ENCODE results near the gene PRKG1. TPM values are rescaled to one million over a fixed set of nuclear protein-coding genes. Genes with fewer than 3 reads are reported as not detected.

PRKG1 gene
- polyA plus RNA-seq, 4 donors, result 0.45 to 7.4 (median 1.3) TPM

DNA sequence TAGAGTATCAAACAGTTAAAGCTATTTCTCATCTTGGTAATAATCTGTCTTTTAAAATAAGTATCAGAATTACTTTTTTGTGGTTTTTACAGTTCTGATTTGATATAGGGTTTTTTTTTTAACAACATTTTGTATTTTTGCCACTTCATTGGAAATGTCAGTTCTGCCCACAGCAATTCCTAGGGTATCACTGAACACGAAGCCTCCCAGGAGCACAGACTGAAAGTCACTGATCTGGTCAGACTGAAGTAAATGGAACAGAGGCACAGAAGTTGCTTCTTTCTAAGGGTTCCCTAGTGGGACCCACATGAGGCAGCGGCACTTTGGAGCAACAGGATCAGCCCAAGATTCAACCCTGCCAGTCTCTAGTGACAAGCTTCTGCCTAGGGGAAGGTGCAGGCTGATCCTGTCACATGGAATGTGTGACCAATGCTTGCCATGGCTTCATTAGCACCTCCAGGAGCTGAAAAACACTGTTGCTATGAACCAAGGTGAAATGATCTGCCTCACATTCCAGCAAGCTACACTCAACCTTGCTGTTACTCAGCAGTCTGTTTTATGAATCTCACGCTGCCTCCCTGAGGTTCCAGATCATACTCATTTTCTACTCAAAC, 898.6 kb downstream of the PRKG1 start:
- H3K4me3 ChIP-seq (ENCODE audit: low read depth in 1 of 3, low read length in 3 of 3), result no peak overlapping the region
- no peaks in the 10 kb centered on the region for H3K4me1 ChIP-seq (ENCODE audit: control insufficient read depth in 3 of 3, insufficient read depth in 2 of 3, low read depth in 1 of 3, low read length in 2 of 3)
- DNase-seq (no peak), FAIRE-seq (no peak)
- H3K36me3 ChIP-seq (ENCODE audit: control insufficient read depth in 3 of 3, insufficient read depth in 2 of 3, low read depth in 1 of 3, low read length in 3 of 3), result no peaks in the 10 kb centered on the region
- H3K9me3 ChIP-seq (ENCODE audit: control insufficient read depth in 2 of 2, insufficient read depth in 1 of 2, low read depth in 1 of 2, low read length in 1 of 2), result no peaks in the 10 kb centered on the region
- no peaks in the 10 kb centered on the region for H3K27me3 ChIP-seq (ENCODE audit: control insufficient read depth in 3 of 3, insufficient read depth in 3 of 3, low read length in 3 of 3)
- H3K27ac ChIP-seq (ENCODE audit: low read depth in 1 of 3, low read length in 2 of 3), result no peak overlapping the region
- 84 to 89% (median 89%) methylated on average over 3 of the region's 3 CpGs for WGBS, 3 donors

DNA sequence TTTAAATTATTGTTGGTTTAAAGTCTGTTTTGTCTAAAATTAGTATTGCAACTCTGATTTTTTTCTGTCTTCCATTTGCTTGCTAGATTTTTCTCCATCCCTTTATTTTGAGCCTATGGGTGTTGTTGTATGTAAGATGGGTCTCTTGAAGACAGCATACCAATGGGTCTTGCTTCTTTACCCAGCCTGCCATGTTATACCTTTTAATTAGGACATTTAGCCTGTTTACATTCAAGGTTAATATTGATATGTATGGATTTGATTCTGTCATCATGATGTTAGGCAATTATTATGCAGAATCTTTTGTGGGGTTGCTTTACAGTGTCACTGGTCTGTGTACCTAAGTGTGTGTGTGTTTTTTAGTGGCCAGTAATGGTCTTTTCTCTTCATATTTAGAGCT, 906.5 kb downstream of the PRKG1 start:
- H3K27ac ChIP-seq (ENCODE audit: low read depth in 1 of 3, low read length in 2 of 3), result no peak overlapping the region
- H3K4me1 ChIP-seq (ENCODE audit: control insufficient read depth in 3 of 3, insufficient read depth in 2 of 3, low read depth in 1 of 3, low read length in 2 of 3), result no peaks in the 10 kb centered on the region
- FAIRE-seq (no peak), DNase-seq (no peak)
- H3K27me3 ChIP-seq (ENCODE audit: control insufficient read depth in 3 of 3, insufficient read depth in 3 of 3, low read length in 3 of 3), result no peaks in the 10 kb centered on the region
- no peaks in the 10 kb centered on the region for H3K36me3 ChIP-seq (ENCODE audit: control insufficient read depth in 3 of 3, insufficient read depth in 2 of 3, low read depth in 1 of 3, low read length in 3 of 3)
- H3K4me3 ChIP-seq (ENCODE audit: low read depth in 1 of 3, low read length in 3 of 3), result no peak overlapping the region
- no peaks in the 10 kb centered on the region for H3K9me3 ChIP-seq (ENCODE audit: control insufficient read depth in 2 of 2, insufficient read depth in 1 of 2, low read depth in 1 of 2, low read length in 1 of 2)

- WGBS, 3 donors, result 73 to 86% (median 80%) methylated on average over 1 of the region's 1 CpG
- DNase-seq, result no peak
- Histone ChIP-seq H3K27me3 (ENCODE audit: control insufficient read depth in 3 of 3, insufficient read depth in 3 of 3, low read length in 3 of 3) (no peaks in the 10 kb centered on the region), H3K4me3 (ENCODE audit: low read depth in 1 of 3, low read length in 3 of 3) (no peak overlapping the region), H3K9me3 (ENCODE audit: control insufficient read depth in 2 of 2, insufficient read depth in 1 of 2, low read depth in 1 of 2, low read length in 1 of 2) (no peaks in the 10 kb centered on the region), H3K27ac (ENCODE audit: low read depth in 1 of 3, low read length in 2 of 3) (no peak overlapping the region), H3K36me3 (ENCODE audit: control insufficient read depth in 3 of 3, insufficient read depth in 2 of 3, low read depth in 1 of 3, low read length in 3 of 3) (no peaks in the 10 kb centered on the region), H3K4me1 (ENCODE audit: control insufficient read depth in 3 of 3, insufficient read depth in 2 of 3, low read depth in 1 of 3, low read length in 2 of 3) (no peaks in the 10 kb centered on the region)
- FAIRE-seq, result no peak
Observed at GRCh38 chr10:51981731-51982130, 907.4 kb downstream of the PRKG1 start.

DNA sequence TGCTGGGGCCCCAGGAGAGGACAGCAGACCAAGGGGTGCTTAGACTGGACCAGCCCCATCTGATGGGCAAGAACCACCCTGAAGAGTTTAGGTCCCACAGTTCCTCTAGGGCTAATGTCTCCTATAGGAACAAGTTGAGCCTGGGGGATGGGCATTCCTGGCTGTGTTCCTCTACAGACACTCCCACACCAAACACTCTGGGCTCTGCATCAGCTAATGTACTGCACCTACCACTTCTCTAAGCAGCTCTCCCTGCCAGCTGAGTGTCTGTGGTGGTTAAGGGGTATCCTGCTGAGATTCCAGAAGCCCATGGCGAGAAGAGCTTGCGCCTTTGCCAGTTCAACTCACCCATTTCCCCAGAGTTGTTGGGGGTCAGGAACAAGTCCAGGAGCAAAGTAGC, 909.2 kb downstream of the PRKG1 start:
- H3K4me1 ChIP-seq (ENCODE audit: control insufficient read depth in 3 of 3, insufficient read depth in 2 of 3, low read depth in 1 of 3, low read length in 2 of 3), result no peaks in the 10 kb centered on the region
- H3K9me3 ChIP-seq (ENCODE audit: control insufficient read depth in 2 of 2, insufficient read depth in 1 of 2, low read depth in 1 of 2, low read length in 1 of 2), result no peaks in the 10 kb centered on the region
- FAIRE-seq, result no peak
- H3K4me3 ChIP-seq (ENCODE audit: low read depth in 1 of 3, low read length in 3 of 3), result no peak overlapping the region
- H3K36me3 ChIP-seq (ENCODE audit: control insufficient read depth in 3 of 3, insufficient read depth in 2 of 3, low read depth in 1 of 3, low read length in 3 of 3), result no peaks in the 10 kb centered on the region
- WGBS, 3 donors, result 92 to 95% (median 94%) methylated on average over 2 of the region's 2 CpGs
- no peak overlapping the region for H3K27ac ChIP-seq (ENCODE audit: low read depth in 1 of 3, low read length in 2 of 3)
- no peaks in the 10 kb centered on the region for H3K27me3 ChIP-seq (ENCODE audit: control insufficient read depth in 3 of 3, insufficient read depth in 3 of 3, low read length in 3 of 3)
- no peak for DNase-seq

DNA sequence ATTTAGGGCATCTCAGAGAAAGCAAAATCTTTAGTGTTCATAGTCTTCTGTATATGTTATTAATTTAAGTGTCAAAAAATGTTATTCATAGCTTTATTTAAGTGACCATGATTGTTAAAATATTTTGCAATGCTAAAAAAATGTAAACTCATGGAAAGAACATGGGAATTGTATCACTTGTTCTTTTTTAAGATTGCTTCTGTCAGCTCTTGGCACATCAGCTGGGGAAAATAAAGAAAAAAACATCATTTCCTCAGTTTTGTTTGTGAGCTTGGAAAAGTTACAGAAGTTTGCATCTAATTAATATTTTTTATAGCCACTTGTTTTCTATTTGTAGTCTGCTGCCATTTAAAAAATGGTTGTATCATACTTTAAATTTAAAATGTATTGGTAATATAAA, 911.0 kb downstream of the PRKG1 start:
- Histone ChIP-seq H3K36me3 (ENCODE audit: control insufficient read depth in 3 of 3, insufficient read depth in 2 of 3, low read depth in 1 of 3, low read length in 3 of 3) (no peaks in the 10 kb centered on the region), H3K9me3 (ENCODE audit: control insufficient read depth in 2 of 2, insufficient read depth in 1 of 2, low read depth in 1 of 2, low read length in 1 of 2) (no peaks in the 10 kb centered on the region), H3K4me1 (ENCODE audit: control insufficient read depth in 3 of 3, insufficient read depth in 2 of 3, low read depth in 1 of 3, low read length in 2 of 3) (no peaks in the 10 kb centered on the region), H3K4me3 (ENCODE audit: low read depth in 1 of 3, low read length in 3 of 3) (no peak overlapping the region), H3K27ac (ENCODE audit: low read depth in 1 of 3, low read length in 2 of 3) (no peak overlapping the region), H3K27me3 (ENCODE audit: control insufficient read depth in 3 of 3, insufficient read depth in 3 of 3, low read length in 3 of 3) (no peaks in the 10 kb centered on the region)
- DNase-seq (no peak), FAIRE-seq (no peak)

DNA sequence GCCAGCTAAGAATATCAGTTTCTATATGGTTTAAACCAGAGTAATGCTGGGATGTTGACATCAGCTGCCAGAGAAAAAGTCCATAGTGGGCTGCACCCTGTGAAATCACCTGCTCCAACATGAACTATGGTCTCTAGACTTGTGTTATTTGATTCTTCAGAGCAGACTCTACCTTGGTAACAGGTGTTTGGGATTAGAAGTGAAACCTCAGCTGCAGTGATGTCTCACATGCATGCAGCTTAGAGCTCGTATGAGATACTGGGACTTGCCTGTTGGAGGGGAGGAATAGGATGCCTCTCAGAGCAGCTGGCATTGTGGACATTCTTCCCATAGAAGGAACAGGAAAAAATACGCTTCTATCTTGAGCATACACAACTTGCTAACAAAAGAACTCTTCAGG, 912.2 kb downstream of the PRKG1 start:
- WGBS, 3 donors, result 6 to 43% (median 18%) methylated on average over 2 of the region's 2 CpGs
- DNase-seq (peak; percentile 24 to 62), FAIRE-seq (no peak)
- Histone ChIP-seq H3K4me1 (ENCODE audit: control insufficient read depth in 3 of 3, insufficient read depth in 2 of 3, low read depth in 1 of 3, low read length in 2 of 3) (no peaks in the 10 kb centered on the region), H3K4me3 (ENCODE audit: low read depth in 1 of 3, low read length in 3 of 3) (no peak overlapping the region), H3K36me3 (ENCODE audit: control insufficient read depth in 3 of 3, insufficient read depth in 2 of 3, low read depth in 1 of 3, low read length in 3 of 3) (no peaks in the 10 kb centered on the region), H3K27ac (ENCODE audit: low read depth in 1 of 3, low read length in 2 of 3) (no peak overlapping the region), H3K9me3 (ENCODE audit: control insufficient read depth in 2 of 2, insufficient read depth in 1 of 2, low read depth in 1 of 2, low read length in 1 of 2) (no peaks in the 10 kb centered on the region), H3K27me3 (ENCODE audit: control insufficient read depth in 3 of 3, insufficient read depth in 3 of 3, low read length in 3 of 3) (no peaks in the 10 kb centered on the region)

DNA sequence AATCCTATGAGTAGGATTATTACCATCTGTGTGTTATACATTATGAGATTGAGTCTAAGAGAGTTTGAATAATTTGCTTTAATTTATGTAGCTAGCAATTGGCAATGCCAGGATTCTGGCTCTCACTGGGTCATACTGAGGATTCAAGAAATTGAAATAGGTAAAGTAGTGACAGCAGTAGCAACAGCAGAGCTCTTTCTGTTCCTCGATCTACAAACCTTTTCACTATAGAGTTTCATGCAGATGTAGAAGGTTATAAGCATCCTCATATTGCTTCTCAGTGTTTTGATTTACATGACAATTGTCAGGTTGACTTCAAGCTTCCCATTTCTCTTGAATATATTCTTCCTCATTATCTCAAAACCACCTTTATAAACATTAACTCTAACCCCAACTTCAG, 919.2 kb downstream of the PRKG1 start:
- no peak for FAIRE-seq
- H3K27me3 ChIP-seq (ENCODE audit: control insufficient read depth in 3 of 3, insufficient read depth in 3 of 3, low read length in 3 of 3), result no peaks in the 10 kb centered on the region
- 86 to 95% (median 92%) methylated on average over 1 of the region's 1 CpG for WGBS, 3 donors

DNA sequence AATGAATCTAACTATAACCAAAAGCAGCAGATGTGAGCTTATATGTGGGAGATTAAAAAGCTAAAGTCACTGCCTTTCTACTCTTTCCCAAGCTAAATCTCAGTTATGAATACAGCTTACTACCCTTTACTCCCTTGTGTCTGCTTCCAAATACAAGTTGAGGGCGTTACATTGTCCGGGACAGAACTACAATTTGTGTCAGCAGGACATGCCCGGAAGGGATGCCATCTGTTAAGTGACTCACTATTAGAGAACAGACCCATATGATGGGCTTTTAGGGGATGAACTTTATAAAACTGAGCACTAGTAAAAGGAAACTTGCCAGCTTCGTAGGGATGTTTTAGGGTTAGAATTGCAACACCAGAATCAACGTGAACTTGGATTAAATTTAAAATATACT, 924.8 kb downstream of the PRKG1 start:
- no peak for FAIRE-seq
- no peak overlapping the region for H3K4me3 ChIP-seq (ENCODE audit: low read depth in 1 of 3, low read length in 3 of 3)
- no peaks in the 10 kb centered on the region for H3K9me3 ChIP-seq (ENCODE audit: control insufficient read depth in 2 of 2, insufficient read depth in 1 of 2, low read depth in 1 of 2, low read length in 1 of 2)
- no peak for DNase-seq
- WGBS, 3 donors, result 74 to 81% (median 75%) methylated on average over 5 of the region's 5 CpGs
- no peaks in the 10 kb centered on the region for H3K27me3 ChIP-seq (ENCODE audit: control insufficient read depth in 3 of 3, insufficient read depth in 3 of 3, low read length in 3 of 3)
- no peak overlapping the region for H3K27ac ChIP-seq (ENCODE audit: low read depth in 1 of 3, low read length in 2 of 3)
- H3K4me1 ChIP-seq (ENCODE audit: control insufficient read depth in 3 of 3, insufficient read depth in 2 of 3, low read depth in 1 of 3, low read length in 2 of 3), result no peaks in the 10 kb centered on the region
- no peaks in the 10 kb centered on the region for H3K36me3 ChIP-seq (ENCODE audit: control insufficient read depth in 3 of 3, insufficient read depth in 2 of 3, low read depth in 1 of 3, low read length in 3 of 3)

More for the DNA sequence above, 919.2 kb downstream of the PRKG1 start:
- Histone ChIP-seq H3K4me3 (ENCODE audit: low read depth in 1 of 3, low read length in 3 of 3) (no peak overlapping the region), H3K36me3 (ENCODE audit: control insufficient read depth in 3 of 3, insufficient read depth in 2 of 3, low read depth in 1 of 3, low read length in 3 of 3) (no peaks in the 10 kb centered on the region), H3K9me3 (ENCODE audit: control insufficient read depth in 2 of 2, insufficient read depth in 1 of 2, low read depth in 1 of 2, low read length in 1 of 2) (no peaks in the 10 kb centered on the region), H3K4me1 (ENCODE audit: control insufficient read depth in 3 of 3, insufficient read depth in 2 of 3, low read depth in 1 of 3, low read length in 2 of 3) (no peaks in the 10 kb centered on the region), H3K27ac (ENCODE audit: low read depth in 1 of 3, low read length in 2 of 3) (no peak overlapping the region)
- no peak for DNase-seq

- peak; percentile 33 for FAIRE-seq
- H3K4me1 ChIP-seq (ENCODE audit: control insufficient read depth in 3 of 3, insufficient read depth in 2 of 3, low read depth in 1 of 3, low read length in 2 of 3), result no peaks in the 10 kb centered on the region
- peaks cover 0 to 4% of the 10 kb centered on the region in 2 donors for H3K9me3 ChIP-seq (ENCODE audit: control insufficient read depth in 2 of 2, insufficient read depth in 1 of 2, low read depth in 1 of 2, low read length in 1 of 2)
- H3K4me3 ChIP-seq (ENCODE audit: low read depth in 1 of 3, low read length in 3 of 3), result no peak overlapping the region
- H3K36me3 ChIP-seq (ENCODE audit: control insufficient read depth in 3 of 3, insufficient read depth in 2 of 3, low read depth in 1 of 3, low read length in 3 of 3), result no peaks in the 10 kb centered on the region
- no peak overlapping the region for H3K27ac ChIP-seq (ENCODE audit: low read depth in 1 of 3, low read length in 2 of 3)
- H3K27me3 ChIP-seq (ENCODE audit: control insufficient read depth in 3 of 3, insufficient read depth in 3 of 3, low read length in 3 of 3), result no peaks in the 10 kb centered on the region
- peak; percentile 28 to 30 for DNase-seq
- 37 to 49% (median 44%) methylated on average over 5 of the region's 5 CpGs for WGBS, 3 donors
Observed at GRCh38 chr10:52004342-52004949, 930.2 kb downstream of the PRKG1 start.
